Fibroblast of peridontal ligament (primary cell): ENCODE data around the gene GJB3.
"Not testable (repeated sequence)": the region's sequence is repeated elsewhere in the genome, so short reads cannot be mapped to it uniquely, and the experiment has no call there.

ENCODE experiments used
- DNase-seq: peaks from one replicate; pipeline ENCODE4 v3.0.0-alpha.2; 2010; ENCODE audit errors: extremely low read depth

The GJB3 gene

GRCh38 chr1:34761176-34761761 lies 19.7 kb upstream of the GJB3 start:
- no peak for DNase-seq

- no peak for DNase-seq
Measured at GRCh38 chr1:34761776-34762307, 19.2 kb upstream of the GJB3 start.

- no peak for DNase-seq
Measured at GRCh38 chr1:34762474-34763141, 18.4 kb upstream of the GJB3 start.

GRCh38 chr1:34763142-34763781 lies 17.8 kb upstream of the GJB3 start:
- no peak for DNase-seq

- DNase-seq = no peak
Measured at GRCh38 chr1:34768856-34769255, 12.2 kb upstream of the GJB3 start.

- no peak for DNase-seq
Measured at GRCh38 chr1:34770891-34771504, 10.0 kb upstream of the GJB3 start.

- no peak for DNase-seq
Measured at GRCh38 chr1:34771573-34772371, 9.2 kb upstream of the GJB3 start.

- not testable (repeated sequence) for DNase-seq
Measured at GRCh38 chr1:34773114-34773513, 7.9 kb upstream of the GJB3 start.

- no peak for DNase-seq
Measured at GRCh38 chr1:34774957-34775356, 6.1 kb upstream of the GJB3 start.

GRCh38 chr1:34776911-34777310 lies 4.1 kb upstream of the GJB3 start:
- DNase-seq = no peak

GRCh38 chr1:34777519-34778321 lies 3.3 kb upstream of the GJB3 start:
- DNase-seq = no peak

GRCh38 chr1:34778381-34778780 lies 2.6 kb upstream of the GJB3 start:
- no peak for DNase-seq

- no peak for DNase-seq
Measured at GRCh38 chr1:34779005-34779404, 2.0 kb upstream of the GJB3 start.

GRCh38 chr1:34779526-34779925 lies 1.5 kb upstream of the GJB3 start:
- no peak for DNase-seq

- no peak for DNase-seq
Measured at GRCh38 chr1:34779962-34780361, 1.1 kb upstream of the GJB3 start.

GRCh38 chr1:34780528-34780927 lies 486 bp upstream of the GJB3 start:
- no peak for DNase-seq

- DNase-seq = no peak
Measured at GRCh38 chr1:34781844-34782391, 904 bp downstream of the GJB3 start.

- DNase-seq = no peak
Measured at GRCh38 chr1:34784751-34785221, 3.8 kb downstream of the GJB3 start.

- no peak for DNase-seq
Measured at GRCh38 chr1:34785231-34785874, 4.3 kb downstream of the GJB3 start.

GRCh38 chr1:34785875-34786470 lies 5.0 kb downstream of the GJB3 start:
- no peak for DNase-seq
